ENCODE measurements around the gene VIPR1.

GRCh38 chr3:42541079-42541478, 38.6 kb downstream of the VIPR1 start:
- TF ChIP-seq EZH2 (IDR thresholded peaks at IDR 0.05; ENCODE audit: insufficient read depth, poor library complexity, severe bottlenecking) = no peak
- TF ChIP-seq EZH2phosphoT487 (IDR thresholded peaks at IDR 0.05; ENCODE audit: insufficient read depth, low read depth) = no peak

All from GM23248 (cell line).